Mesenchymal stem cell (in vitro differentiated cells and primary cell): ENCODE data around the gene RIMS4.

ENCODE experiments used
- DNase-seq: peaks from one replicate; pipeline ENCODE4 v3.0.0-alpha.2; 2013
- H2AFZ ChIP-seq: one replicate; pipeline ENCODE4 v1.6.1; 2013; ENCODE audit warnings: low read depth, mild to moderate bottlenecking, control low read depth, inconsistent platforms, low read length, moderate library complexity
- H2AK5ac ChIP-seq: 2 replicates; pipeline ENCODE4 v1.6.1; 2013; ENCODE audit warnings: low read length, moderate library complexity, mild to moderate bottlenecking, inconsistent platforms; ENCODE audit not compliant: severe bottlenecking
- H2BK120ac ChIP-seq: one replicate; pipeline ENCODE4 v1.6.1; 2013; ENCODE audit warnings: low read depth, mild to moderate bottlenecking, inconsistent platforms, low read length, moderate library complexity
- H2BK12ac ChIP-seq, 2 experiments: one replicate each; pipeline ENCODE4 v1.6.1; 2013; ENCODE audit warnings: inconsistent platforms in 2 of 2, low read length in 2 of 2, mild to moderate bottlenecking in 2 of 2, moderate library complexity in 2 of 2, control low read depth in 1 of 2
- H2BK15ac ChIP-seq: one replicate; pipeline ENCODE4 v1.6.1; 2013; ENCODE audit warnings: mild to moderate bottlenecking, low read depth, inconsistent platforms; ENCODE audit not compliant: poor library complexity, severe bottlenecking
- H2BK5ac ChIP-seq: 2 replicates; pipeline ENCODE4 v1.6.1; 2013; ENCODE audit warnings: low read depth, mild to moderate bottlenecking, low read length, control low read depth, inconsistent platforms; ENCODE audit not compliant: poor library complexity, severe bottlenecking
- H3K14ac ChIP-seq, 2 experiments: one replicate each; pipeline ENCODE4 v1.6.1; 2013; ENCODE audit warnings: inconsistent platforms in 2 of 2, low read length in 2 of 2, control low read depth in 1 of 2, mild to moderate bottlenecking in 1 of 2, moderate library complexity in 1 of 2
- H3K18ac ChIP-seq, 2 experiments: one replicate each; pipeline ENCODE4 v1.6.1; 2013; ENCODE audit warnings: inconsistent platforms in 2 of 2, low read length in 2 of 2, control low read depth in 1 of 2, low read depth in 1 of 2, mild to moderate bottlenecking in 1 of 2
- H3K23ac ChIP-seq, 2 experiments: one replicate each; pipeline ENCODE4 v1.6.1; 2013; ENCODE audit warnings: inconsistent platforms in 2 of 2, low read length in 2 of 2, mild to moderate bottlenecking in 2 of 2, moderate library complexity in 2 of 2, control low read depth in 1 of 2
- H3K27ac ChIP-seq: 2 replicates; pipeline ENCODE4 v1.5.1; 2013; ENCODE audit warnings: mild to moderate bottlenecking, moderate library complexity, low read length, control low read depth, inconsistent platforms; ENCODE audit not compliant: poor library complexity, severe bottlenecking
- H3K27me3 ChIP-seq, 2 experiments: 2 replicates each; pipeline versions ENCODE4 v1.6.1 to v1.7.0; 2013; ENCODE audit warnings: low read length in 2 of 2, mild to moderate bottlenecking in 2 of 2, moderate library complexity in 2 of 2, control low read depth in 1 of 2, inconsistent platforms in 1 of 2; ENCODE audit not compliant: control insufficient read depth in 1 of 2, insufficient read depth in 1 of 2
- H3K36me3 ChIP-seq, 2 experiments: 2 replicates each; pipeline versions ENCODE4 v1.6.1 to v1.7.0; 2013; ENCODE audit warnings: low read length in 2 of 2, control low read depth in 1 of 2, inconsistent platforms in 1 of 2, low read depth in 1 of 2, mild to moderate bottlenecking in 1 of 2; ENCODE audit not compliant: insufficient read depth in 2 of 2, control insufficient read depth in 1 of 2
- H3K4ac ChIP-seq, 2 experiments: one replicate each; pipeline ENCODE4 v1.6.1; 2013; ENCODE audit warnings: inconsistent platforms in 2 of 2, low read length in 2 of 2, mild to moderate bottlenecking in 2 of 2, moderate library complexity in 2 of 2, control low read depth in 1 of 2, low read depth in 1 of 2
- H3K4me1 ChIP-seq: 2 replicates; pipeline ENCODE4 v1.6.1; 2013; ENCODE audit warnings: low read depth, low read length, control low read depth; ENCODE audit not compliant: control insufficient read depth, insufficient read depth
- H3K4me2 ChIP-seq: 2 replicates; pipeline ENCODE4 v1.6.1; 2013; ENCODE audit warnings: low read length, mild to moderate bottlenecking, inconsistent platforms; ENCODE audit not compliant: poor library complexity, severe bottlenecking
- H3K4me3 ChIP-seq, 2 experiments: 2 replicates each; pipeline versions ENCODE4 v1.5.1 to v1.7.0; 2013; ENCODE audit warnings: low read length in 2 of 2, mild to moderate bottlenecking in 2 of 2, control low read depth in 1 of 2, low read depth in 1 of 2; ENCODE audit not compliant: insufficient read depth in 1 of 2
- H3K79me1 ChIP-seq: replicated peaks from 2 replicates; pipeline ENCODE4 v1.6.1; 2013; ENCODE audit warnings: mild to moderate bottlenecking, control low read depth, low read length, inconsistent platforms; ENCODE audit not compliant: poor library complexity, severe bottlenecking
- H3K9ac ChIP-seq: 2 replicates; pipeline ENCODE4 v1.7.0; 2013; ENCODE audit warnings: mild to moderate bottlenecking, low read length, moderate library complexity
- H3K9me3 ChIP-seq: 2 replicates; pipeline ENCODE4 v1.7.0; 2013; ENCODE audit warnings: mild to moderate bottlenecking, low read length; ENCODE audit not compliant: control insufficient read depth
- H4K8ac ChIP-seq: one replicate; pipeline ENCODE4 v1.6.1; 2013; ENCODE audit warnings: inconsistent platforms, mild to moderate bottlenecking, low read length, moderate library complexity
- H4K91ac ChIP-seq: one replicate; pipeline ENCODE4 v1.6.1; 2013; ENCODE audit warnings: mild to moderate bottlenecking, low read length, inconsistent platforms
- WGBS: methylation state at CpG from one replicate; pipeline ENCODE4 v1.1.7; 2013; ENCODE audit warnings: mixed read lengths; 5-methylcytosine and 5-hydroxymethylcytosine counted together

The RIMS4 gene

GRCh38 chr20:44809380-44810060 is 826 bp downstream of the RIMS4 start:
- Histone ChIP-seq H3K23ac (no peak overlapping the region), H3K4me2 (no peak overlapping the region), H2BK12ac (no peak overlapping the region), H3K4me1 (peaks cover 5% of the 10 kb centered on the region), H2BK120ac (no peak overlapping the region), H4K91ac (no peak overlapping the region), H3K4me3 (no peak overlapping the region), H2AK5ac (no peak overlapping the region), H3K4ac (no peak overlapping the region), H3K36me3 (no peaks in the 10 kb centered on the region), H3K79me1 (no peaks in the 10 kb centered on the region), H3K9me3 (peaks cover 19% of the 10 kb centered on the region), H2BK15ac (no peak overlapping the region), H3K9ac (no peak overlapping the region), H2AFZ (no peak overlapping the region), H3K27ac (no peak overlapping the region), H3K18ac (no peak overlapping the region), H4K8ac (no peak overlapping the region), H2BK5ac (no peak overlapping the region), H3K27me3 (peaks cover 71 to 82% of the 10 kb centered on the region in 2 experiments), H3K14ac (no peak overlapping the region)
- DNase-seq, result no peak
- 13% methylated on average over 34 of the region's 34 CpGs for WGBS

GRCh38 chr20:44807684-44808056 is 2.7 kb downstream of the RIMS4 start:
- Histone ChIP-seq H3K36me3 (no peaks in the 10 kb centered on the region), H2AFZ (no peak overlapping the region), H3K4ac (no peak overlapping the region), H3K4me1 (peaks cover 5% of the 10 kb centered on the region), H3K4me3 (no peak overlapping the region), H3K4me2 (no peak overlapping the region), H4K91ac (no peak overlapping the region), H4K8ac (no peak overlapping the region), H3K9me3 (peaks cover 17% of the 10 kb centered on the region), H2AK5ac (no peak overlapping the region), H2BK120ac (no peak overlapping the region), H2BK5ac (no peak overlapping the region), H3K18ac (no peak overlapping the region), H3K79me1 (no peaks in the 10 kb centered on the region), H2BK12ac (no peak overlapping the region), H3K27me3 (peaks cover 87 to 94% of the 10 kb centered on the region in 2 experiments), H3K9ac (no peak overlapping the region), H3K23ac (no peak overlapping the region), H2BK15ac (no peak overlapping the region), H3K14ac (no peak overlapping the region), H3K27ac (no peak overlapping the region)
- DNase-seq, result no peak
- 73% methylated on average over 3 of the region's 4 CpGs for WGBS

GRCh38 chr20:44807051-44807683 is 3.2 kb downstream of the RIMS4 start:
- Histone ChIP-seq H3K27ac (no peak overlapping the region), H3K9ac (no peak overlapping the region), H3K4me3 (no peak overlapping the region), H2BK5ac (no peak overlapping the region), H3K23ac (no peak overlapping the region), H2BK15ac (no peak overlapping the region), H2AFZ (no peak overlapping the region), H2BK120ac (no peak overlapping the region), H3K9me3 (peaks cover 12% of the 10 kb centered on the region), H3K79me1 (no peaks in the 10 kb centered on the region), H3K4me2 (no peak overlapping the region), H4K91ac (no peak overlapping the region), H3K27me3 (peaks cover 87 to 94% of the 10 kb centered on the region in 2 experiments), H3K14ac (no peak overlapping the region), H4K8ac (no peak overlapping the region), H3K4me1 (peaks cover 5% of the 10 kb centered on the region), H2AK5ac (no peak overlapping the region), H3K18ac (no peak overlapping the region), H3K36me3 (no peaks in the 10 kb centered on the region), H3K4ac (no peak overlapping the region), H2BK12ac (no peak overlapping the region)
- no peak for DNase-seq
- 67% methylated on average over 7 of the region's 7 CpGs for WGBS

GRCh38 chr20:44805979-44806620 is 4.2 kb downstream of the RIMS4 start:
- Histone ChIP-seq H2AK5ac (no peak overlapping the region), H3K14ac (no peak overlapping the region), H3K4ac (no peak overlapping the region), H3K9ac (no peak overlapping the region), H3K23ac (no peak overlapping the region), H3K79me1 (no peaks in the 10 kb centered on the region), H3K4me3 (no peak overlapping the region), H3K18ac (no peak overlapping the region), H2AFZ (no peak overlapping the region), H3K36me3 (no peaks in the 10 kb centered on the region), H3K4me1 (peaks cover 5% of the 10 kb centered on the region), H3K4me2 (no peak overlapping the region), H4K91ac (no peak overlapping the region), H2BK12ac (no peak overlapping the region), H4K8ac (no peak overlapping the region), H3K9me3 (peaks cover 1% of the 10 kb centered on the region), H2BK120ac (no peak overlapping the region), H3K27me3 (peaks cover 84 to 90% of the 10 kb centered on the region in 2 experiments), H2BK15ac (no peak overlapping the region), H2BK5ac (no peak overlapping the region), H3K27ac (no peak overlapping the region)
- WGBS, result 20% methylated on average over 6 of the region's 9 CpGs
- DNase-seq, result no peak
